WTC11 (cell line): ENCODE results near the gene AKAP13. TPM values are rescaled to one million over a fixed set of nuclear protein-coding genes. Genes with fewer than 3 reads are reported as not detected.

Experiments used
- ATAC-seq: fragments of 200-7000 bp; cut with Tn5 transposase; 2 replicates; pipeline ENCODE4 v1.10.0; 2021; ENCODE audit warnings: mild to moderate bottlenecking, moderate library complexity
- CTCF ChIA-PET: fragments of 300-600 bp; sonication (Branson Sonifier 250); formaldehyde crosslinking; loops from one replicate; lab custom pipeline; 2021; ENCODE audit warnings: antibody characterized with exemption; lab: Charles Lee
- POLR2A ChIA-PET: fragments of 350-600 bp; sonication (Branson Sonifier 250); formaldehyde crosslinking; loops from one replicate; lab custom pipeline; 2021; ENCODE audit warnings: antibody characterized with exemption; lab: Charles Lee
- DNase-seq: peaks from one replicate; pipeline ENCODE4 v3.0.0; 2021; ENCODE audit warnings: low spot score
- H3K27ac Mint-ChIP-seq: 2 replicates; pipeline ENCODE4 v1.8.0; 2021; ENCODE audit warnings: mixed read lengths
- H3K27me3 Mint-ChIP-seq: 2 replicates; pipeline ENCODE4 v1.8.0; 2021; ENCODE audit warnings: low read depth, mild to moderate bottlenecking, moderate library complexity, mixed read lengths
- H3K36me3 Mint-ChIP-seq: 2 replicates; pipeline ENCODE4 v1.8.0; 2021; ENCODE audit warnings: mixed read lengths
- H3K4me1 Mint-ChIP-seq: 2 replicates; pipeline ENCODE4 v1.8.0; 2022; ENCODE audit warnings: mixed read lengths
- H3K4me3 Mint-ChIP-seq: 2 replicates; pipeline ENCODE4 v1.8.0; 2021; ENCODE audit warnings: mild to moderate bottlenecking, moderate library complexity, mixed read lengths
- H3K9me3 Mint-ChIP-seq: 2 replicates; pipeline ENCODE4 v1.8.0; 2021; ENCODE audit warnings: mixed read lengths
- CREM ChIP-seq: sonication (generic); formaldehyde crosslinking; IDR thresholded peaks from 2 replicates; pipeline ENCODE4 v1.8.1; 2022; ENCODE audit warnings: mild to moderate bottlenecking, missing genetic modification reagents, moderate library complexity
- ELF4 ChIP-seq: sonication (generic); formaldehyde crosslinking; IDR thresholded peaks from 2 replicates; pipeline ENCODE4 v1.8.1; 2022; ENCODE audit warnings: low read depth, mild to moderate bottlenecking, moderate library complexity, missing genetic modification reagents
- GABPB1 ChIP-seq: sonication (generic); formaldehyde crosslinking; IDR thresholded peaks from 2 replicates; pipeline ENCODE4 v1.8.1; 2023; ENCODE audit warnings: mild to moderate bottlenecking, missing genetic modification reagents
- NFATC4 ChIP-seq: fragments of 250-450 bp; sonication (Bioruptor Pico); IDR thresholded peaks from 2 replicates; pipeline ENCODE4 v1.9.0; 2021; ENCODE audit warnings: mild to moderate bottlenecking
- NR3C1 ChIP-seq: sonication (generic); formaldehyde crosslinking; conservative IDR thresholded peaks from 2 replicates; pipeline ENCODE4 v1.8.1; 2023; ENCODE audit warnings: low read depth, mild to moderate bottlenecking, missing genetic modification reagents
- SOX15 ChIP-seq: fragments of 250-450 bp; sonication (Bioruptor Pico); IDR thresholded peaks from 2 replicates; pipeline ENCODE4 v1.9.0; 2021; ENCODE audit warnings: mild to moderate bottlenecking
- TEAD4 ChIP-seq: sonication (generic); formaldehyde crosslinking; IDR thresholded peaks from 2 replicates; pipeline ENCODE4 v1.8.0; 2022; ENCODE audit warnings: mild to moderate bottlenecking, missing genetic modification reagents
- ZNF138 ChIP-seq: sonication (generic); formaldehyde crosslinking; conservative IDR thresholded peaks from 2 replicates; pipeline ENCODE4 v1.8.1; 2022; ENCODE audit warnings: mild to moderate bottlenecking, moderate library complexity, missing genetic modification reagents
- ZNF263 ChIP-seq: sonication (generic); formaldehyde crosslinking; IDR thresholded peaks from 2 replicates; pipeline ENCODE4 v1.8.1; 2022; ENCODE audit warnings: low read depth, mild to moderate bottlenecking, moderate library complexity, missing genetic modification reagents
- ZNF416 ChIP-seq: fragments of 250-450 bp; sonication (Bioruptor Pico); IDR thresholded peaks from 2 replicates; pipeline ENCODE4 v1.9.0; 2021; ENCODE audit warnings: mild to moderate bottlenecking, inconsistent platforms
- total RNA-seq: library from RNA; stranded (reverse); gene quantifications from 3 replicates; pipeline ENCODE4 v1.2.3, GENCODE V29; 2021
- TF ChIP-seq, protein P1 (sequence below): sonication (generic); formaldehyde crosslinking; IDR thresholded peaks from 2 replicates; pipeline ENCODE4 v1.8.0; 2023; ENCODE audit warnings: missing genetic modification reagents
- TF ChIP-seq, protein P2 (sequence below): fragments of 250-450 bp; sonication (Bioruptor Pico); IDR thresholded peaks from 2 replicates; pipeline ENCODE4 v1.8.0; 2021; ENCODE audit warnings: mild to moderate bottlenecking
- TF ChIP-seq, protein P3 (sequence below): sonication (generic); formaldehyde crosslinking; IDR thresholded peaks from 2 replicates; pipeline ENCODE4 v1.8.1; 2022; ENCODE audit warnings: mild to moderate bottlenecking, moderate library complexity, missing genetic modification reagents
- TF ChIP-seq, protein P4 (sequence below): sonication (generic); formaldehyde crosslinking; IDR thresholded peaks from 2 replicates; pipeline ENCODE4 v1.8.1; 2022; ENCODE audit warnings: low read depth, mild to moderate bottlenecking, moderate library complexity, missing genetic modification reagents, borderline replicate concordance
- TF ChIP-seq, protein P5 (sequence below): sonication (generic); formaldehyde crosslinking; IDR thresholded peaks from 2 replicates; pipeline ENCODE4 v1.8.1; 2023; ENCODE audit warnings: mild to moderate bottlenecking, missing genetic modification reagents
- TF ChIP-seq, protein P6 (sequence below): fragments of 200-600 bp; IDR thresholded peaks from 2 replicates; pipeline ENCODE4 v1.8.0; 2022; ENCODE audit warnings: antibody characterized with exemption
- TF ChIP-seq, protein P7 (sequence below): fragments of 250-450 bp; sonication (Bioruptor Pico); conservative IDR thresholded peaks from 2 replicates; pipeline ENCODE4 v1.9.0; 2021; ENCODE audit warnings: mild to moderate bottlenecking
- TF ChIP-seq, protein P8 (sequence below): sonication (generic); formaldehyde crosslinking; IDR thresholded peaks from 2 replicates; pipeline ENCODE4 v1.8.1; 2022; ENCODE audit warnings: missing genetic modification reagents, borderline replicate concordance
- TF ChIP-seq, protein P9 (sequence below): fragments of 250-450 bp; sonication (Bioruptor Pico); IDR thresholded peaks from 2 replicates; pipeline ENCODE4 v2.1.2; 2022; ENCODE audit warnings: mild to moderate bottlenecking, moderate library complexity

AKAP13 gene
- total RNA-seq, 1 experiment from 2014 or later, result 50.3 TPM

DNA sequence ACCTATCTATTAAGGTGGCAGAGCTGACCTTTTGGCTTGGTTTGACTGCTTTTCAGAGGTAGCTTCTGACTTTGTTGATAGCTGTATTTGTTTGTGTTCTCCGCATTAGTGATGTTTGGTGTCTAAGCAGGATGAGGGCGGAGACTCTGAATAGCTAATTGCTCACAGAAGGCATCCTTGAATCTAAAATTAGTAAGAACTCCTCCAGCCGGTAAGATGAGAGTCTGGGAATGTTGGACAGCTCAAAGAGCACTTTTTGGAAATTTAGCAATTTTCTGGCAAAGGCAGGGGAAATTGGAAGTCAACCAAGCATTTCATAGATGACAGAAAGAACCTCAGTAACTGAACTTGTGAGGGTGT lies 240.3 kb downstream of the AKAP13 start (continued):
- TF ChIP-seq, protein P1, sequence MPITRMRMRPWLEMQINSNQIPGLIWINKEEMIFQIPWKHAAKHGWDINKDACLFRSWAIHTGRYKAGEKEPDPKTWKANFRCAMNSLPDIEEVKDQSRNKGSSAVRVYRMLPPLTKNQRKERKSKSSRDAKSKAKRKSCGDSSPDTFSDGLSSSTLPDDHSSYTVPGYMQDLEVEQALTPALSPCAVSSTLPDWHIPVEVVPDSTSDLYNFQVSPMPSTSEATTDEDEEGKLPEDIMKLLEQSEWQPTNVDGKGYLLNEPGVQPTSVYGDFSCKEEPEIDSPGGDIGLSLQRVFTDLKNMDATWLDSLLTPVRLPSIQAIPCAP, result no peak

DNA sequence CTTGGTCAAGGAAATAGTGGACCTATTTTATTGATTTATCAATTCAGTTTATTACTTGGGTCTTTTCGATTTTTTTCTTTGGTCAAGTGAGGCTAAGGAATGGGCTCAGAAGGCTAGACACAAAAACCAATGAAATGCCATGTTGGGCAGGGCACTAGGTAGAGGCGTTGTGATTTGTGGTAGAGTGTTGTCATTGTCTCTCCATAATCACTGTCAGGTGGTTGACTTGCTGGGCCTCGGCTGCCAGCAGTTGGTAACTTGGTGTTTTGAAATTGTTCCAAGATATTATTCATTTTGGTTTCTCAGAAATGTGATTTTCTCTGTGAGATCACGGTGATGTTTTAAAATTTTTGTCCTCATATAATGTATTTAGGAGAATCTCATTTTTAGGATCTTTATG lies 240.7 kb downstream of the AKAP13 start:
- POLR2A ChIA-PET, result no interaction called here
- H3K27me3 Mint-ChIP-seq, result no peaks in the 10 kb centered on the region

More for the DNA sequence above, 240.7 kb downstream of the AKAP13 start:
- H3K9me3 Mint-ChIP-seq, result no peaks in the 10 kb centered on the region
- TF ChIP-seq TEAD4 (CRISPR knock-in tag) (no peak), ZNF138 (CRISPR knock-in tag) (no peak), ZNF263 (CRISPR knock-in tag) (no peak), ZNF416 (CRISPR knock-in tag) (no peak), CREM (no peak), NFATC4 (CRISPR knock-in tag) (no peak), NR3C1 (CRISPR knock-in tag) (no peak), ELF4 (CRISPR knock-in tag) (no peak), SOX15 (CRISPR knock-in tag) (no peak), GABPB1 (CRISPR knock-in tag) (no peak)
- TF ChIP-seq, protein P2, sequence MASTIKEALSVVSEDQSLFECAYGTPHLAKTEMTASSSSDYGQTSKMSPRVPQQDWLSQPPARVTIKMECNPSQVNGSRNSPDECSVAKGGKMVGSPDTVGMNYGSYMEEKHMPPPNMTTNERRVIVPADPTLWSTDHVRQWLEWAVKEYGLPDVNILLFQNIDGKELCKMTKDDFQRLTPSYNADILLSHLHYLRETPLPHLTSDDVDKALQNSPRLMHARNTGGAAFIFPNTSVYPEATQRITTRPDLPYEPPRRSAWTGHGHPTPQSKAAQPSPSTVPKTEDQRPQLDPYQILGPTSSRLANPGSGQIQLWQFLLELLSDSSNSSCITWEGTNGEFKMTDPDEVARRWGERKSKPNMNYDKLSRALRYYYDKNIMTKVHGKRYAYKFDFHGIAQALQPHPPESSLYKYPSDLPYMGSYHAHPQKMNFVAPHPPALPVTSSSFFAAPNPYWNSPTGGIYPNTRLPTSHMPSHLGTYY (CRISPR knock-in tag), result no peak
- TF ChIP-seq, protein P3, sequence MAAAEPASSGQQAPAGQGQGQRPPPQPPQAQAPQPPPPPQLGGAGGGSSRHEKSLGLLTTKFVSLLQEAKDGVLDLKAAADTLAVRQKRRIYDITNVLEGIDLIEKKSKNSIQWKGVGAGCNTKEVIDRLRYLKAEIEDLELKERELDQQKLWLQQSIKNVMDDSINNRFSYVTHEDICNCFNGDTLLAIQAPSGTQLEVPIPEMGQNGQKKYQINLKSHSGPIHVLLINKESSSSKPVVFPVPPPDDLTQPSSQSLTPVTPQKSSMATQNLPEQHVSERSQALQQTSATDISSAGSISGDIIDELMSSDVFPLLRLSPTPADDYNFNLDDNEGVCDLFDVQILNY (CRISPR knock-in tag), result no peak
- TF ChIP-seq, protein P4, sequence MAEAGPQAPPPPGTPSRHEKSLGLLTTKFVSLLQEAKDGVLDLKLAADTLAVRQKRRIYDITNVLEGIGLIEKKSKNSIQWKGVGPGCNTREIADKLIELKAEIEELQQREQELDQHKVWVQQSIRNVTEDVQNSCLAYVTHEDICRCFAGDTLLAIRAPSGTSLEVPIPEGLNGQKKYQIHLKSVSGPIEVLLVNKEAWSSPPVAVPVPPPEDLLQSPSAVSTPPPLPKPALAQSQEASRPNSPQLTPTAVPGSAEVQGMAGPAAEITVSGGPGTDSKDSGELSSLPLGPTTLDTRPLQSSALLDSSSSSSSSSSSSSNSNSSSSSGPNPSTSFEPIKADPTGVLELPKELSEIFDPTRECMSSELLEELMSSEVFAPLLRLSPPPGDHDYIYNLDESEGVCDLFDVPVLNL, result no peak
- TF ChIP-seq, protein P5, sequence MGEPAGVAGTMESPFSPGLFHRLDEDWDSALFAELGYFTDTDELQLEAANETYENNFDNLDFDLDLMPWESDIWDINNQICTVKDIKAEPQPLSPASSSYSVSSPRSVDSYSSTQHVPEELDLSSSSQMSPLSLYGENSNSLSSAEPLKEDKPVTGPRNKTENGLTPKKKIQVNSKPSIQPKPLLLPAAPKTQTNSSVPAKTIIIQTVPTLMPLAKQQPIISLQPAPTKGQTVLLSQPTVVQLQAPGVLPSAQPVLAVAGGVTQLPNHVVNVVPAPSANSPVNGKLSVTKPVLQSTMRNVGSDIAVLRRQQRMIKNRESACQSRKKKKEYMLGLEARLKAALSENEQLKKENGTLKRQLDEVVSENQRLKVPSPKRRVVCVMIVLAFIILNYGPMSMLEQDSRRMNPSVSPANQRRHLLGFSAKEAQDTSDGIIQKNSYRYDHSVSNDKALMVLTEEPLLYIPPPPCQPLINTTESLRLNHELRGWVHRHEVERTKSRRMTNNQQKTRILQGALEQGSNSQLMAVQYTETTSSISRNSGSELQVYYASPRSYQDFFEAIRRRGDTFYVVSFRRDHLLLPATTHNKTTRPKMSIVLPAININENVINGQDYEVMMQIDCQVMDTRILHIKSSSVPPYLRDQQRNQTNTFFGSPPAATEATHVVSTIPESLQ (CRISPR knock-in tag), result no peak
- TF ChIP-seq, protein P6, sequence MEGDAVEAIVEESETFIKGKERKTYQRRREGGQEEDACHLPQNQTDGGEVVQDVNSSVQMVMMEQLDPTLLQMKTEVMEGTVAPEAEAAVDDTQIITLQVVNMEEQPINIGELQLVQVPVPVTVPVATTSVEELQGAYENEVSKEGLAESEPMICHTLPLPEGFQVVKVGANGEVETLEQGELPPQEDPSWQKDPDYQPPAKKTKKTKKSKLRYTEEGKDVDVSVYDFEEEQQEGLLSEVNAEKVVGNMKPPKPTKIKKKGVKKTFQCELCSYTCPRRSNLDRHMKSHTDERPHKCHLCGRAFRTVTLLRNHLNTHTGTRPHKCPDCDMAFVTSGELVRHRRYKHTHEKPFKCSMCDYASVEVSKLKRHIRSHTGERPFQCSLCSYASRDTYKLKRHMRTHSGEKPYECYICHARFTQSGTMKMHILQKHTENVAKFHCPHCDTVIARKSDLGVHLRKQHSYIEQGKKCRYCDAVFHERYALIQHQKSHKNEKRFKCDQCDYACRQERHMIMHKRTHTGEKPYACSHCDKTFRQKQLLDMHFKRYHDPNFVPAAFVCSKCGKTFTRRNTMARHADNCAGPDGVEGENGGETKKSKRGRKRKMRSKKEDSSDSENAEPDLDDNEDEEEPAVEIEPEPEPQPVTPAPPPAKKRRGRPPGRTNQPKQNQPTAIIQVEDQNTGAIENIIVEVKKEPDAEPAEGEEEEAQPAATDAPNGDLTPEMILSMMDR, result no peak
- TF ChIP-seq, protein P7, sequence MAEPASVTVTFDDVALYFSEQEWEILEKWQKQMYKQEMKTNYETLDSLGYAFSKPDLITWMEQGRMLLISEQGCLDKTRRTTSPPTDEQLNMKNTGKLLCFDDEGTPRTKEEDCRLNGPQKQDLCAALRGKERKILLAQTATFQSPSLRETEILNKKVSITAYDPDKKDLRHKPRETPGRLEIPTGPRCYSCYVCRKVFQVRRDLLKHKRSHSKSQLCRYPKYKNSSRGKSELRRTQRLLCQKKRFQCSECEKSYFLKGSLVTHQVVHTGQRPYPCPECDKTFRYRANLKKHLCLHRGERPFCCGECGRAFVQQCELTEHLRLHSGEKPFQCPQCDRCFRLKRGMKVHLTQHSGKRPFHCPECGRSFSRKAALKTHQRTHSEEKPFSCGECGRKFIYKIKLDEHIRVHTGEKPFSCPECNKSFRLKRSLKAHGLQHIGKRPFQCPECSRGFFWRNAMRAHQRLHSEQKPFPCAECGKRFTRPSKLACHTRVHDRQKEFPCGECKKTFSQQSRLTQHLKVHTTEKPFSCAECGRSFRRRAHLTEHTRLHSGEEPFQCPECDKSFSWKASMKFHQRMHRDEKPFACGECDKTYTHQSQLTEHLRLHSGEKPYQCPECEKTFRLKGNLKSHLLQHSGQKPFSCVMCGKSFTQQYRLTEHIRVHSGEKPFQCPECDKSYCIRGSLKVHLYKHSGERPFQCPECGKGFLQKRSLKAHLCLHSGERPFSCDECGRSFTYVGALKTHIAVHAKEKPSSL (CRISPR knock-in tag), result no peak
- TF ChIP-seq, protein P8, sequence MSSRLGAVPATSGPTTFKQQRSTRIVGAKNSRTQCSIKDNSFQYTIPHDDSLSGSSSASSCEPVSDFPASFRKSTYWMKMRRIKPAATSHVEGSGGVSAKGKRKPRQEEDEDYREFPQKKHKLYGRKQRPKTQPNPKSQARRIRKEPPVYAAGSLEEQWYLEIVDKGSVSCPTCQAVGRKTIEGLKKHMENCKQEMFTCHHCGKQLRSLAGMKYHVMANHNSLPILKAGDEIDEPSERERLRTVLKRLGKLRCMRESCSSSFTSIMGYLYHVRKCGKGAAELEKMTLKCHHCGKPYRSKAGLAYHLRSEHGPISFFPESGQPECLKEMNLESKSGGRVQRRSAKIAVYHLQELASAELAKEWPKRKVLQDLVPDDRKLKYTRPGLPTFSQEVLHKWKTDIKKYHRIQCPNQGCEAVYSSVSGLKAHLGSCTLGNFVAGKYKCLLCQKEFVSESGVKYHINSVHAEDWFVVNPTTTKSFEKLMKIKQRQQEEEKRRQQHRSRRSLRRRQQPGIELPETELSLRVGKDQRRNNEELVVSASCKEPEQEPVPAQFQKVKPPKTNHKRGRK (CRISPR knock-in tag), result no peak
- TF ChIP-seq, protein P9, sequence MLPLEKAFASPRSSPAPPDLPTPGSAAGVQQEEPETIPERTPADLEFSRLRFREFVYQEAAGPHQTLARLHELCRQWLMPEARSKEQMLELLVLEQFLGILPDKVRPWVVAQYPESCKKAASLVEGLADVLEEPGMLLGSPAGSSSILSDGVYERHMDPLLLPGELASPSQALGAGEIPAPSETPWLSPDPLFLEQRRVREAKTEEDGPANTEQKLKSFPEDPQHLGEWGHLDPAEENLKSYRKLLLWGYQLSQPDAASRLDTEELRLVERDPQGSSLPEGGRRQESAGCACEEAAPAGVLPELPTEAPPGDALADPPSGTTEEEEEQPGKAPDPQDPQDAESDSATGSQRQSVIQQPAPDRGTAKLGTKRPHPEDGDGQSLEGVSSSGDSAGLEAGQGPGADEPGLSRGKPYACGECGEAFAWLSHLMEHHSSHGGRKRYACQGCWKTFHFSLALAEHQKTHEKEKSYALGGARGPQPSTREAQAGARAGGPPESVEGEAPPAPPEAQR (CRISPR knock-in tag), result no peak
- DNase-seq (no peak), ATAC-seq (no peak)
- H3K27ac Mint-ChIP-seq, result no peak overlapping the region
- H3K4me1 Mint-ChIP-seq, result no peaks in the 10 kb centered on the region; the same call in 1 of the 2 replicates
- CTCF ChIA-PET, result no interaction called here
- H3K36me3 Mint-ChIP-seq, result no peaks in the 10 kb centered on the region
- H3K4me3 Mint-ChIP-seq, result no peak overlapping the region
